SU-DHL-6 (cell line): ENCODE measurements around the gene LTO1.

Experiments used
- CTCF ChIP-seq: fragments of 200-600 bp; sonication (generic); IDR thresholded peaks from one replicate; pipeline ENCODE4 v1.5.1; 2017; ENCODE audit warnings: antibody characterized with exemption, mild to moderate bottlenecking, low read length, moderate library complexity; ENCODE audit not compliant: insufficient read depth, poor library complexity, severe bottlenecking
- EZH2phosphoT487 ChIP-seq: fragments of 200-600 bp; sonication (generic), shearing (Covaris generic); conservative IDR thresholded peaks from 2 replicates; pipeline ENCODE4 v1.6.1; 2018; ENCODE audit warnings: mild to moderate bottlenecking, antibody characterized with exemption, low read length, moderate library complexity, mixed read lengths

- TF ChIP-seq CTCF (no peak), EZH2phosphoT487 (no peak)
Measured at GRCh38 chr11:69721106-69721505, 46.0 kb upstream of the LTO1 start.
